ENCODE data around the gene EML4.

DNA sequence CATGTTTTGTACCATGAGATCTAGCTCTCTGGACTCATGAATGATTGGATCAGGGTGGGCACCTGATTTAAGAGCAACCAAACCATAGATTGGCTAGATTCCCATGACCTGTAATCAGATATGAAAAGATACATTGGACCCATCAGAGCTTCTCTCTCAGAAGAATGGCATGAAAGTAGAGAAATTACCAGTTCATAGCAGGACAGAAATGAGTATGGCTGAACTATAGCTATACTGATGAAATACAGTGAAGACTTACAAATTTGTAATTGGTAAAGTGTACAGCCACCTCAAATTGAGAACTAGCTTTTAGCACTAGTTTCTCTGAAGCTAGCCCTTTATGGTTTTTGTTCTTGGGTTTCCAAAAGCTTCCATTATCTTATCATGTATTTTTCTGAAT lies 19.0 kb upstream of the EML4 start:
- TF ChIP-seq, protein P1, sequence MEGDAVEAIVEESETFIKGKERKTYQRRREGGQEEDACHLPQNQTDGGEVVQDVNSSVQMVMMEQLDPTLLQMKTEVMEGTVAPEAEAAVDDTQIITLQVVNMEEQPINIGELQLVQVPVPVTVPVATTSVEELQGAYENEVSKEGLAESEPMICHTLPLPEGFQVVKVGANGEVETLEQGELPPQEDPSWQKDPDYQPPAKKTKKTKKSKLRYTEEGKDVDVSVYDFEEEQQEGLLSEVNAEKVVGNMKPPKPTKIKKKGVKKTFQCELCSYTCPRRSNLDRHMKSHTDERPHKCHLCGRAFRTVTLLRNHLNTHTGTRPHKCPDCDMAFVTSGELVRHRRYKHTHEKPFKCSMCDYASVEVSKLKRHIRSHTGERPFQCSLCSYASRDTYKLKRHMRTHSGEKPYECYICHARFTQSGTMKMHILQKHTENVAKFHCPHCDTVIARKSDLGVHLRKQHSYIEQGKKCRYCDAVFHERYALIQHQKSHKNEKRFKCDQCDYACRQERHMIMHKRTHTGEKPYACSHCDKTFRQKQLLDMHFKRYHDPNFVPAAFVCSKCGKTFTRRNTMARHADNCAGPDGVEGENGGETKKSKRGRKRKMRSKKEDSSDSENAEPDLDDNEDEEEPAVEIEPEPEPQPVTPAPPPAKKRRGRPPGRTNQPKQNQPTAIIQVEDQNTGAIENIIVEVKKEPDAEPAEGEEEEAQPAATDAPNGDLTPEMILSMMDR (IDR thresholded peaks at IDR 0.05; ENCODE audit: insufficient read depth, low read depth, low read length), result no peak
- no peak for TF ChIP-seq EZH2 (IDR thresholded peaks at IDR 0.05; ENCODE audit: insufficient read depth, low read length)

Measured in astrocyte (in vitro differentiated cells and primary cell).